Measurements from ENCODE around the gene LONP2. TPM values are rescaled to one million over a fixed set of nuclear protein-coding genes. Genes with fewer than 3 reads are reported as not detected.

Gene LONP2
- polyA plus RNA-seq, 1 donor from 2014 or later, result 38.6 TPM

DNA sequence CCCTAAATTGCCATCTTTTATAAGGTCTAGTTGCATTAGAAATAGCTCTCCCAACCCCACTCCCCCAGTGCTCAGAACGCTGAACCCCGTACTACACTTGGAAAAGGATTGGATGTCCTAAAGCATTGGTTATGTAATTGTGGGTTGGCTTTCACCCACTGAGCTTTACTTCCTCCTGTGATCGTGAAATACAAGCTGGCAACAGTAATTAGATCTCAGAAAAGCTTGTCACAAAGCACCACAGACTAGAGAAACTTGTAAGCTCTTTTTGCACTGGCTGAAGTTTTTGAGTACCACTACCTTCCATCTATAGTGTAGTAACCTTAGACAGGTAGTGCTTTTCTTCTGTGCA is 86.7 kb downstream of the LONP2 start:
- no peaks in the 10 kb centered on the region for H3K27me3 ChIP-seq (ENCODE audit: insufficient read depth, low read depth, low read length)
- no peak overlapping the region for H3K9ac ChIP-seq (ENCODE audit: low read length)
- H3K79me2 ChIP-seq (replicated peaks; ENCODE audit: insufficient read depth, low read length), result no peaks in the 10 kb centered on the region
- H2AFZ ChIP-seq (ENCODE audit: low read depth, low read length), result no peak overlapping the region
- H4K20me1 ChIP-seq (ENCODE audit: insufficient read depth), result no peaks in the 10 kb centered on the region
- H3K4me3 ChIP-seq (ENCODE audit: low read length), result no peak overlapping the region
- no peak for TF ChIP-seq RAD21 (conservative IDR thresholded peaks at IDR 0.05)
- TF ChIP-seq, protein P1, sequence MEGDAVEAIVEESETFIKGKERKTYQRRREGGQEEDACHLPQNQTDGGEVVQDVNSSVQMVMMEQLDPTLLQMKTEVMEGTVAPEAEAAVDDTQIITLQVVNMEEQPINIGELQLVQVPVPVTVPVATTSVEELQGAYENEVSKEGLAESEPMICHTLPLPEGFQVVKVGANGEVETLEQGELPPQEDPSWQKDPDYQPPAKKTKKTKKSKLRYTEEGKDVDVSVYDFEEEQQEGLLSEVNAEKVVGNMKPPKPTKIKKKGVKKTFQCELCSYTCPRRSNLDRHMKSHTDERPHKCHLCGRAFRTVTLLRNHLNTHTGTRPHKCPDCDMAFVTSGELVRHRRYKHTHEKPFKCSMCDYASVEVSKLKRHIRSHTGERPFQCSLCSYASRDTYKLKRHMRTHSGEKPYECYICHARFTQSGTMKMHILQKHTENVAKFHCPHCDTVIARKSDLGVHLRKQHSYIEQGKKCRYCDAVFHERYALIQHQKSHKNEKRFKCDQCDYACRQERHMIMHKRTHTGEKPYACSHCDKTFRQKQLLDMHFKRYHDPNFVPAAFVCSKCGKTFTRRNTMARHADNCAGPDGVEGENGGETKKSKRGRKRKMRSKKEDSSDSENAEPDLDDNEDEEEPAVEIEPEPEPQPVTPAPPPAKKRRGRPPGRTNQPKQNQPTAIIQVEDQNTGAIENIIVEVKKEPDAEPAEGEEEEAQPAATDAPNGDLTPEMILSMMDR (IDR thresholded peaks at IDR 0.05; ENCODE audit: poor library complexity, severe bottlenecking), result no peak
- no peak for TF ChIP-seq MXI1 (conservative IDR thresholded peaks at IDR 0.05; ENCODE audit: poor library complexity, severe bottlenecking)
- TF ChIP-seq EZH2 (IDR thresholded peaks at IDR 0.05; ENCODE audit: borderline replicate concordance, insufficient read depth, low read length, poor library complexity, severe bottlenecking), result no peak
- TF ChIP-seq SMC3 (conservative IDR thresholded peaks at IDR 0.05; ENCODE audit: poor library complexity), result no peak
- H3K9me2 ChIP-seq (ENCODE audit: insufficient read depth, low read length), result no peaks in the 10 kb centered on the region
- no peak overlapping the region for H3K27ac ChIP-seq (ENCODE audit: low read length)
- H3F3A ChIP-seq (ENCODE audit: insufficient read depth, low read length, poor library complexity, severe bottlenecking), result no peaks in the 10 kb centered on the region
- no peaks in the 10 kb centered on the region for H3K9me3 ChIP-seq (ENCODE audit: low read length)
- H3K4me2 ChIP-seq (ENCODE audit: low read length), result no peak overlapping the region
- no peaks in the 10 kb centered on the region for H3K36me3 ChIP-seq (ENCODE audit: insufficient read depth, low read length)

DNA sequence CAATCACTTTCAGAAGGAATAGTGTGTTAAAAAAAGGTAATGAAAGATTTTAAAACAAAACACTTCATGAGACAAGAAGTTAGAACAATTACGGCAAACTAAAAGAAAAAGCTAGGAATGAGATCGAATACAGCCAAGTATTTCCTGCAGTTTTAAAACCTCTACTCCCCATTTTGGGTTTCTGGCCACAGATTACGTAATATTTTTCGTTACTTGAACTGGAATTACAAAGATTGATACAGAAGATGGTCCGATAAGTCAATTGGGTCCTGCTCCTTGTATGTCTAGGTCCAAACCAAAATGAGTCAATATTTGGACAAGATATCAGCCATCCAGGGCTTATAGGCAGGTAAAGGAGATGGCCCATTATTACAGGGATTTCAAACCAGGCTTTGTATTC is 88.9 kb downstream of the LONP2 start:
- no peak overlapping the region for H3K4me2 ChIP-seq (ENCODE audit: low read length)
- H3K27ac ChIP-seq (ENCODE audit: low read length), result no peak overlapping the region
- no peaks in the 10 kb centered on the region for H4K20me1 ChIP-seq (ENCODE audit: insufficient read depth)

More for the DNA sequence above, 88.9 kb downstream of the LONP2 start:
- Histone ChIP-seq H3K4me3 (ENCODE audit: low read length) (no peak overlapping the region), H3K79me2 (replicated peaks; ENCODE audit: insufficient read depth, low read length) (no peaks in the 10 kb centered on the region), H3K9me3 (ENCODE audit: low read length) (no peaks in the 10 kb centered on the region), H3K36me3 (ENCODE audit: insufficient read depth, low read length) (no peaks in the 10 kb centered on the region), H3F3A (ENCODE audit: insufficient read depth, low read length, poor library complexity, severe bottlenecking) (no peaks in the 10 kb centered on the region), H3K27me3 (ENCODE audit: insufficient read depth, low read depth, low read length) (no peaks in the 10 kb centered on the region), H3K9ac (ENCODE audit: low read length) (no peak overlapping the region), H3K9me2 (ENCODE audit: insufficient read depth, low read length) (no peaks in the 10 kb centered on the region), H2AFZ (ENCODE audit: low read depth, low read length) (no peak overlapping the region)
- no peak for TF ChIP-seq SMC3 (conservative IDR thresholded peaks at IDR 0.05; ENCODE audit: poor library complexity)
- TF ChIP-seq, protein P1 (IDR thresholded peaks at IDR 0.05; ENCODE audit: poor library complexity, severe bottlenecking), result no peak
- TF ChIP-seq EZH2 (IDR thresholded peaks at IDR 0.05; ENCODE audit: borderline replicate concordance, insufficient read depth, low read length, poor library complexity, severe bottlenecking), result no peak
- TF ChIP-seq TAF1 (IDR thresholded peaks at IDR 0.05; ENCODE audit: low read depth), result no peak
- TF ChIP-seq RAD21 (conservative IDR thresholded peaks at IDR 0.05), result no peak
- TF ChIP-seq EP300 (conservative IDR thresholded peaks at IDR 0.05; ENCODE audit: poor library complexity, severe bottlenecking), result no peak
- TF ChIP-seq, protein P2, sequence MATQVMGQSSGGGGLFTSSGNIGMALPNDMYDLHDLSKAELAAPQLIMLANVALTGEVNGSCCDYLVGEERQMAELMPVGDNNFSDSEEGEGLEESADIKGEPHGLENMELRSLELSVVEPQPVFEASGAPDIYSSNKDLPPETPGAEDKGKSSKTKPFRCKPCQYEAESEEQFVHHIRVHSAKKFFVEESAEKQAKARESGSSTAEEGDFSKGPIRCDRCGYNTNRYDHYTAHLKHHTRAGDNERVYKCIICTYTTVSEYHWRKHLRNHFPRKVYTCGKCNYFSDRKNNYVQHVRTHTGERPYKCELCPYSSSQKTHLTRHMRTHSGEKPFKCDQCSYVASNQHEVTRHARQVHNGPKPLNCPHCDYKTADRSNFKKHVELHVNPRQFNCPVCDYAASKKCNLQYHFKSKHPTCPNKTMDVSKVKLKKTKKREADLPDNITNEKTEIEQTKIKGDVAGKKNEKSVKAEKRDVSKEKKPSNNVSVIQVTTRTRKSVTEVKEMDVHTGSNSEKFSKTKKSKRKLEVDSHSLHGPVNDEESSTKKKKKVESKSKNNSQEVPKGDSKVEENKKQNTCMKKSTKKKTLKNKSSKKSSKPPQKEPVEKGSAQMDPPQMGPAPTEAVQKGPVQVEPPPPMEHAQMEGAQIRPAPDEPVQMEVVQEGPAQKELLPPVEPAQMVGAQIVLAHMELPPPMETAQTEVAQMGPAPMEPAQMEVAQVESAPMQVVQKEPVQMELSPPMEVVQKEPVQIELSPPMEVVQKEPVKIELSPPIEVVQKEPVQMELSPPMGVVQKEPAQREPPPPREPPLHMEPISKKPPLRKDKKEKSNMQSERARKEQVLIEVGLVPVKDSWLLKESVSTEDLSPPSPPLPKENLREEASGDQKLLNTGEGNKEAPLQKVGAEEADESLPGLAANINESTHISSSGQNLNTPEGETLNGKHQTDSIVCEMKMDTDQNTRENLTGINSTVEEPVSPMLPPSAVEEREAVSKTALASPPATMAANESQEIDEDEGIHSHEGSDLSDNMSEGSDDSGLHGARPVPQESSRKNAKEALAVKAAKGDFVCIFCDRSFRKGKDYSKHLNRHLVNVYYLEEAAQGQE (IDR thresholded peaks at IDR 0.05; ENCODE audit: borderline replicate concordance), result no peak
- TF ChIP-seq POLR2AphosphoS5 (IDR thresholded peaks at IDR 0.05), result no peak

Data from neural cell (in vitro differentiated cells).